Activated CD8-positive, alpha-beta memory T cell treated with anti-CD3 and anti-CD28 coated beads, Interleukin-2, amount 50 U/mL, for 1 hour (primary cell): Measurements from ENCODE around the gene RNPC3.

Experiments used
- DNase-seq: peaks from one replicate; pipeline ENCODE4 v3.0.0-alpha.2; 2020; ENCODE audit errors: extremely low read depth

RNPC3 gene

GRCh38 chr1:103525607-103526507 lies at the start of gene RNPC3:
Gene RNPC3, plus strand, starts transcription at chr1:103525699. Its CDS starts 372 bp downstream, at chr1:103526071.
- peak; percentile 84 for DNase-seq

GRCh38 chr1:103477101-103477500 lies 48.4 kb upstream of the RNPC3 start:
- DNase-seq: no peak

GRCh38 chr1:103489935-103490334 lies 35.6 kb upstream of the RNPC3 start:
- no peak for DNase-seq

DNA sequence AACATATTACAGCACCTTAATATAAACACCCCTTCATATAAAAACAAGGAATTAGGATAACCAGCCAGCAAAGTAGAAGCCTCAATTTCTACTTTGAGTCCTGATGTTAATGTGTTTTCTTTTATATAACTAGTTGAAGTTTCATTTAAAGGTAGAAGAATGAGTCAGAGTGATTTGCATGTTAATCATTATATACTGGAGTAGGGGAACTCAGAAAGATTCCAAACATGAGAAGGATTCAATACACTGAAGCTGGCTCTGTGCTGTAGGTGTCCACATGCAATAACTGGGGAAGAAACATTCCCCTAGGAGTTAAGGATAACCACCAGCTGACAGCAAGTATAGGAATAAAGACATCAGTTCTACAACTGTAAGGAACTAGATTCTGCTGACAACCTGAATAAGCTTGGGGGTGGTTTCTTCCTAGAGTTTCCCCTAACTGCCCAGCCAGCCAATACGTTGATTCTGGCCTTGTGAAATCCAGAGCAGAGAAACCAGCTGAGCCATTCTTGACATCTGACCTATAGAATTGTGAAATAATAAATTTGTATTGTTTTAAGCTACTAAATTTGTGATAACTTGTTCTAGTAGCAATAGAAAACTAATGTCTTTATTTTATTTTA lies 33.4 kb upstream of the RNPC3 start:
- no peak for DNase-seq

- no peak for DNase-seq
These were observed 29.4 kb upstream of the RNPC3 start for GRCh38 chr1:103496014-103496635.

DNA sequence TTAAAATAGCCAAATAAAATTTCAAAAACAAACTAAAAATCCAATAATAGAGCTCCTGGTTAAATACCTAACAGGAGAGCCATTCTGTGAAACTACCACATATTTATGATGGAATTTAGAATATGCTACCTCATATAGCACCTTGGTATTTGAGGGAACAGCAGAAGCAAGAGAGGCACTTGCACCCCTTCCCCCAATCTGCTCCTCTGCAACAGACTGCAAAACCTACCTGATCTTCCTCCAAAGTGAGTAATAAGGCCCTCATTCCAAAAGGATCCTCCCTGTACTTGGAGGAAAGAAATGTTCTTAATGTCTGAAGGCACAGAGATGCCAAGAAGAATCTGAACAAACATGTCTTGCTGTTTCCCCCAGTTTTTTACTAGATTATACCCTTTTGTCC lies 28.1 kb upstream of the RNPC3 start:
- no peak for DNase-seq

- DNase-seq: no peak
These were observed 16.2 kb upstream of the RNPC3 start for GRCh38 chr1:103509250-103509649.

GRCh38 chr1:103513711-103514110 lies 11.8 kb upstream of the RNPC3 start:
- DNase-seq: no peak

GRCh38 chr1:103514920-103515503 lies 10.5 kb upstream of the RNPC3 start:
- no peak for DNase-seq

DNA sequence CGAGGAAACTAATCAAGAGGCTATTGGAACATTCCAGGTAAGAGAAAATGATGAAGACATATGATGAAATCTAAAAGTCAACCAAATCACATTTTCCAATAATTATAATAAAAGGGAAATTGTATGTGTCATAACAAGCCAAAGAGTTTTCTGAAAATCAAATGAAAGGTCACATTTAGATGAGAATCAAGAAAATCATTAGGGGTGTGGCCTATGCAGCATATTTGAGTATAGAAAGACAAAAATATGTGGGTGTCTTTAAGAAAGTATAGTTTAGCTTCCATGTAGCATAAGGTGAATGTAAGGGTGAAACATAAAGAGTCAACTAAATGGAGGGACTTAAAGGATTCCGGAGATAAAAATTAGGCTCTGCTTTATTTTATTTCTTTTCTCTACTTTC lies 9.2 kb upstream of the RNPC3 start:
- no peak for DNase-seq

DNA sequence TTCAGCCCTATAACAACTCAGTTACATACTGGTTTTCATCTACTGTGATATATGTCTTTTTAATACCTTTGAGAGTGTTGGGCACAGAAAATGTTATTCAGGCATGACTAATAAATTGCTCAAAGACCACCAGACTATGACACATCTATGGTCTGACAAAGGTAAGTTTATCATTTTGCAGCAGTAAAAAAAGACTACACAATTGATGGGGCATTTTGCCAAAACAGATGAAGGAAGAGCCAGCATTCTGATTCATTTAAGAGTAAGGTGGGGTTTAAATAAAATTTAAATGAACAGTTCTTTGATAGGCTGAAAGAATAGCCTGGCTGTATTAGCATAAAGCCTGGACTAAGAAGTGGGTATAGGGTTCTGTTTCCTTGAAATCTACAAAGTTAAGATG lies 8.8 kb upstream of the RNPC3 start:
- no peak for DNase-seq

- DNase-seq: no peak
These were observed 8.0 kb upstream of the RNPC3 start for GRCh38 chr1:103517380-103518047.

GRCh38 chr1:103520822-103521221 lies 4.7 kb upstream of the RNPC3 start:
- no peak for DNase-seq

- no peak for DNase-seq
These were observed 2.2 kb upstream of the RNPC3 start for GRCh38 chr1:103523346-103523745.

GRCh38 chr1:103525114-103525606 lies 339 bp upstream of the RNPC3 start:
- DNase-seq: no peak

DNA sequence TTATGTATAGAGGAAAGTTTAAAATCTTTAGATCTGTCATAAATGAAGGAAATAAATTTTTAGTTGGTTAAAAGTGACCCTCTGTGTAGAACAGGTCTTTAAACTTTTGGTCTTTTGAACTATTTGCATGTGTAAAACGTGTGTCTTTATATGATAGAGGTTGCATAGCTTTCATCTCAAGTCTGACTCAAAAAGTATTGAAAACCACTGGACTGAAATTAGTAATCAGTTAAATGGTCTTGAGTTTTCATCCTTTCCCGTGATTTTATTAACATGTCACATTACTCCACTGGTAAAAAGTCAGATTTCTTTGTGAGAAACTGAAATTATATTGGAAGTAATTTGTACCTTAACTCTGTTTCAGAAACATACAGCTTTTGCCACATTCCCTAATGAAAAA lies 1.8 kb downstream of the RNPC3 start:
- no peak for DNase-seq

DNA sequence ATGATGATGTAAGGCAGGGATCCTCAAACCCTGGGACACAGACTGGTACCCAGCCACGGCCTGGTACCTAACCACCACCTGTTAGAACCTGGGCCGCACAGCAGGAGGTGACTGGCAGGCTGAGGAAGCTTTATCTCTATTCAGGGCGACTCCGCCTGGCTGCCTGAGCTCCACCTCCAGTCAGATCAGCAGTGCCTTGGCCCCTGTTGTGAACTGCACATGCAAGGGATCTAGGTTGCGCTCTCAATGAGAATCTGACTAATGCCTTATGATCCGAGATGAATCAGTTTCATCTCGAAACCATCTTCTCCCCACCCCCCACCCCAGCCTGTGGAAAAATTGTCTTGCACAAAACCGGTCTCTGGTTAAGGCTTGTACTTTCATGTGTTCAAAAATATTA lies 4.2 kb downstream of the RNPC3 start:
- no peak for DNase-seq

- DNase-seq: no peak
These were observed 12.7 kb downstream of the RNPC3 start for GRCh38 chr1:103538226-103538625.

GRCh38 chr1:103541431-103541830 lies 15.9 kb downstream of the RNPC3 start:
- no peak for DNase-seq

- DNase-seq: no peak
These were observed 21.0 kb downstream of the RNPC3 start for GRCh38 chr1:103546496-103546895.

DNA sequence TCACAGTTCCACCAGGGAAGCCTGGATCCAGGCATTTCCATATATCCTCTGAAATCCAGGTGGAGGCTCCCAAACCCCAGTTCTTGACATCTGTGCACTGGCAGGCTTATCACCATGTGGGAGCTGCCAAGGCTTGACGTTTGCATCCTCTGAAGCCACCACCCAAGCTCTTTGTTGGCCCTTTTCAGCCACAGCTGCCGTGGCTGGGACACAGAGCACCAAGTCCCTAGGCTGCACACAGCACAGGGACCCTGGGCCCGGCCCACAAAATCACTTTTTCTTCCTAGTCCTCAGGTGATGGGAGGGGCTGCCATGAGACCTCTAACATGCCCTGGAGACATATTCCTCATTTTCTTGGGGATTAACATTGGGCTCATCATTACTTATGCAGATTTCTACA lies 22.3 kb downstream of the RNPC3 start:
- DNase-seq: no peak

DNA sequence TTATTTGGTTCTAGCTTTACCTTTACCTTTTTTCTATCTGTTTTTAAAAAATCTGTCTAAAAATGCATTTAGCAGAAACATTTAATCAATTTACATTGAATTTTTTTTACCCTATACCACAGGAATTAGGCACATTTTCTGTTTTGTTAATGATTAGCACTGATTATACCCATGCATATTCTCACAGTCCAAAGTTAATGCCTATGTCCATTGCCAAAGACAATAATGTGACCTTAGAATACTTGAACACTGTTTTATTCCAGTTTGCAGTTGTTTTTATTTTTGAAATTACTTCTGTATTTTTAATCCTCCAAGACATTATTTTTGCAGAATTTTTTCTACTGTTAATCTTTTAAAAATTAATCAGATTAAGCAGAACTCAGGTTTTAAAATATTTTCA lies 34.9 kb downstream of the RNPC3 start:
- DNase-seq: no peak
